ENCODE data around the gene GIMAP1.
"Not testable (repeated sequence)": the region's sequence is repeated elsewhere in the genome, so short reads cannot be mapped to it uniquely, and the experiment has no call there.

Gene GIMAP1

GRCh38 chr7:150716368-150716767, at the start of gene GIMAP1:
Gene GIMAP1, plus strand, starts transcription at chr7:150716613. Its CDS starts 2,435 bp downstream, at chr7:150719048.
- DNase-seq, result no peak

DNA sequence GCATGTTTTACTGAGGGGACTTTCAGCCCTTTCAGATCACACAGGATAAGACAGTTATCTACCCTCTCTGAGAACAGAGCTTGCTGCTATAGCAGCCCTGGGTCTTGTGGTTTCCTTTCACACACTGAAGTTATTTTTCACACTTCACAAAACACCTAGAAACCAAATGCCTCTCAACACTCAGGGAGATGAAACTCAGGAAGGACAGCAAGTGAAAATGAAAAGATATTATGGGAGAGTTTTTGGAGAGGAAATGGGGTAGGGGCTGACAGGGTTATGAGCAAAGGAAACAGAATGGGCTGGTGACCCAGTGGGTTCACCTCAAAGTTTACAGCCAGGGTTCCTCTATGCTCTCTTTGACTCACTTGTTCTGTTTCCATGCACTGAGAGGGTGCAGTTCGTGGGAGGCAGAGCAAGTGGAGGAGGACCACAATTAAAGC, 47.9 kb upstream of the GIMAP1 start:
- DNase-seq, result no peak

DNA sequence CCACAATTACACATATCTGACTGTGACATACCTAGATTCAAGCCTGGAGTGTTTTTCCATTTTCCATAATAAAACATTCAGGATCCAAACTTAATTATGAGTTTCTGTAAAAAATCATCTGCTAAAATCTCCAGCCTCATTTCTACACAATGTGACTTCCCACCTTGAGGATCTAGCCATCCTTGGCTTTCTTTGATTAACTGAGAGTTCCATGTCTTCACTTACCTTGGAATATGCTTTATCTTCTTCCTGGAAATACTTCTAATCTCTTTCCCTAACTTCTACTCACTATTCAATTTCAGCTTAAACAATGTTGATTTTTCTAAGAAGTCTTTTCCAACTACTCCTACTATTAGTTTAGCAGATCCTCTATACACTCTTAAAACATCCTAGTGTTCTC, 47.4 kb upstream of the GIMAP1 start:
- DNase-seq, result no peak

- DNase-seq, result not testable (repeated sequence)
These were observed 44.4 kb upstream of the GIMAP1 start for GRCh38 chr7:150671798-150672585.

- DNase-seq, result no peak
These were observed 40.7 kb upstream of the GIMAP1 start for GRCh38 chr7:150675714-150676113.

- not testable (repeated sequence) for DNase-seq
These were observed 40.1 kb upstream of the GIMAP1 start for GRCh38 chr7:150676276-150676675.

DNA sequence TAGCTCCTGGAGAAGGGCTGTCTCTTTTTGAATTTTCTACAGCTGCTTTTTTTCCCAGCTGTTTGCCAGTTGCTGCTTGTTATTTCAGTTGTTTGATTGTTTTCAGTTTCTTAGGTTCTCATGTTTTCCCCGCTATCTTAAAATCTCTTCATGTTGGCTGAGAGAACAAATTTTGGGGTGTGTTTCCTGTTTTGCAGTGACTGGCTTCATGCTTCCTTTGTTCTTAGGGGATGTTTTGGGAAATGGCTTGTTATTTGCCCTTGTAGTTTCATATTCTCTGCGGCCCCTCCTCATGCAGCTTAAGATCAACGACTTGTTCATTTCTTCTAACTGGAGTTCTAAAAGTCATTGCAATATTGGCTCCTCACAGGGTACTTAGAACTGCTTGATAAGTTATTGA, 39.6 kb upstream of the GIMAP1 start:
- not testable (repeated sequence) for DNase-seq

DNA sequence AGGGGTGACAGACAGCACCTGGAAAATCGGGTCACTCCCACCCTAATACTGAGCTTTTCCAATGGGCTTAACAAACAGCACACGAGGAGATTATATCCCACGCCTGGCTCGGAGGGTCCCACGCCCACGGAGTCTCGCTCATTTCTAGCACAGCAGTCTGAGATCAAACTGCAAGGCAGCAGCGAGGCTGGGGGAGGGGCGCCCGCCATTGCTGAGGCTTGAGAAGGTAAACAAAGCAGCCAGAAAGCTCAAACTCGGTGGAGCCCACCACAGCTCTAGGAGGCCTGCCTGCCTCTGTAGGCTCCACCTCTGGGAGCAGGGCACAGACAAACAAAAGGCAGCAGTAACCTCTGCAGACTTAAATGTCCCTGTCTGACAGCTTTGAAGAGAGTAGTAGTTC, 37.8 kb upstream of the GIMAP1 start:
- not testable (repeated sequence) for DNase-seq

GRCh38 chr7:150680364-150680763, 36.0 kb upstream of the GIMAP1 start:
- DNase-seq, result not testable (repeated sequence)

GRCh38 chr7:150685219-150686029, 31.0 kb upstream of the GIMAP1 start, which contains the start of gene GIMAP2:
Gene GIMAP2, plus strand, starts transcription at chr7:150685706. Its CDS starts 1,354 bp downstream, at chr7:150687060.
- DNase-seq, result no peak

- no peak for DNase-seq
These were observed 30.3 kb upstream of the GIMAP1 start for GRCh38 chr7:150686030-150686631.

- DNase-seq, result no peak
These were observed 27.8 kb upstream of the GIMAP1 start for GRCh38 chr7:150688630-150689029.

DNA sequence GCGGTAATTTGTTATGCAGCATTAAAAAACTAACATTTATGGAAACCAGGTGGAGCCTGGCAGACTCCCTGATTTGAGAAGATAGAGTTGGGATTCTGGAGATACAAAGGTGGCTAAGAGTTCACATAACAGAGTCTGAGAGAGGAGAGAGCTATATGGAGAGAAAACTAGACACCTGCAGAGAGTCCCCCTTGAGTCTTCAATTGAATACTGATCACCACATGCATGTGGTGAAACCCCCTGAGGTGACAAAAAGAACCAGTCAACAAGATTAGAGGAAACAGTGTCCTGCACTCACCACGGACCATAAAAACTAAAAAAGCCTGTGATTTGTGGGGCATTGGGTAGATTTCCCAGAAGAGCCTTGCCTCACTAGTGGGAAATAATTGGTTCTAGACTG, 20.8 kb upstream of the GIMAP1 start:
- DNase-seq, result no peak

DNA sequence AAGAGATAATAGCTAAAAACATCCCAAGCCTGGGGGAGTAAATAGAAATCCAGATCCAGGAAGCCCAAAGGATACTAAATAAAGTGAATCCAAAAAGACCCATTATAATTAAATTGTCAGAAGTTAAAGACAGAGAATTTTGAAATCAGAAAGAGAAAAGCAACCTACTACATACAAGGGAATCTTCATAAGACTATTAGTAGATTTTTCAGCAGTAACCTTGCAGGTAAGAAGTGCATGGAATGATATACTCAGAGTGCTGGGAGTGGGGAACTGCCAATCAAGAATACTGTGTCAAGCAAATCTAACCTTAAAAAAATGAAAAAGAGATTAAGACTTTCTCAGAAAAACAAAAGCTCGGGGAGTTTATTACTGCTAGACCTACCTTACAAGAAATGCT, 13.2 kb upstream of the GIMAP1 start:
- no peak for DNase-seq

- DNase-seq, result no peak
These were observed 1.1 kb upstream of the GIMAP1 start for GRCh38 chr7:150715293-150715692.

DNA sequence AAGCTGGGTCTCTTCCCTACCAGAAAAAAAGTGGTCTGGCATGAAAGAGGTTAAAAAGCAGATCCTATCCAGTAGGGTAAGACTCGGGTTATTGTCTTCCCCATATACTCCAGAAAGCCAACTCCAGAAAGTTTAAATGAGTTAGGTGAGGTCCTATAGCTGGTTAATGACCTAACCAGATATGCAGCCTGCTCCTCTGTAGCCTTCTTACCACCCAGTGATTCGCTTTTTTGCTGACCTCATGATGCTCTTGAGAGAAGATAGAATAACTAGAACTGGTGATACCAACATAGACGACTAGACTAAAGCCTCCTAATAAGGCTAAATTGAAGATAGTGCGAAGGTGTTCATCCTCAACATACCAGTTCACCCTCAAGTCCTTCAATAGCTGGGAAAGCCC, 675 bp upstream of the GIMAP1 start:
- DNase-seq, result no peak

- no peak for DNase-seq
These were observed 526 bp downstream of the GIMAP1 start for GRCh38 chr7:150716939-150717338.

GRCh38 chr7:150717814-150718420, 1.5 kb downstream of the GIMAP1 start:
- DNase-seq, result no peak

- no peak for DNase-seq
These were observed 3.0 kb downstream of the GIMAP1 start for GRCh38 chr7:150719436-150719835.

- DNase-seq, result no peak
These were observed 3.8 kb downstream of the GIMAP1 start for GRCh38 chr7:150719960-150720891.

DNA sequence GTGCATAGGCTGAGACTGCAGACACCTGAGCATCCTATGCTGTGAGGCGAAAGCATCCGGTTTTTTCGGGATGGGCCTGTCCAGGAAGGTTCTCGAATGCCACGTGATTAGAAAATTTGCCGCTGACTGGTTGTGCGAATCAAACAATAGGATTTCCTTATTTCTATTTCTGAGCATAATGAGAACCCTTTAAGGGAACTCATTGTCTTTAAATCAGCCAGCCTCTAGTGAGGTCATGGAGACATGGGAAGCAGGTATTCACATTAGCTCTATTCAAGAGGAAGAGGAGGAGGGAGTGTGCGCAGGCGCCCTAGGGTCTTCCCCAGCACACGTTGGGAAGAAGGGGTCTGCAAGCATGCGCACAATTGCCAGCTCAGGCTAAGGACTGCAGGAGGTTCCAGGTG, 5.6 kb downstream of the GIMAP1 start:
- no peak for DNase-seq

DNA sequence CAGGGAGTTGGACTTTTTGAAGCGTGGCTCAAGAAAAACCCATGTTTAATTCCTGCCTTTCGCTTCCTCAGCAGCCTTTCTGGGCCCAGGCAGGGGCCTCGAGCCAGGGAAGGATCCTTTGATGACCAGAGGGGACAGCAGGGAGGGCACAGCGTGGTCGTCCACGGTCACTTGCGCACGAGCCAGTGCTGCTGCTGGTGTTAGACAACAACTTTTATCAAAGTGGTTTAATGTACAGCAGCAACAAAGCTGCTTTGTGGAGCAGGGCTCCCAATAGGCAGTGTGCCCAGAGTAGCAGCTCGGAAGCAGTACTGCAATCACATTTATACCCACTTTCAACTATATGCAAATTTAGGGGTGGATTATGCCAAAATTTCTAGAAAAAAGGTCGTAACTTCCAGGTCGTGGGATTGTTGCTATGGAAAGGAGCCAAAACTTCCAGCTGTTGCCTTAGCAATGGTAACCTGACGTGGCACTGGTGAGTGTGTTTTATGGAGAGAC, 6.1 kb downstream of the GIMAP1 start:
- DNase-seq, result no peak

Measured in DMS 273 treated with DMSO at 0.1 percent for 48 hours (cell line).